Stomach smooth muscle (tissue), 2 donors: ENCODE results near the gene S100Z.
"Not testable (repeated sequence)": the region's sequence is repeated elsewhere in the genome, so short reads cannot be mapped to it uniquely, and the experiment has no call there.

Experiments used
- H3K27ac ChIP-seq: one replicate; pipeline ENCODE4 v1.7.0; 2013; ENCODE audit warnings: mild to moderate bottlenecking, low read length, inconsistent platforms
- H3K27me3 ChIP-seq, 2 donors: one replicate each; pipeline ENCODE4 v1.7.0; 2013; ENCODE audit warnings: low read length in 2 of 2; ENCODE audit not compliant: insufficient read depth in 2 of 2, control insufficient read depth in 1 of 2
- H3K36me3 ChIP-seq, 2 donors: one replicate each; pipeline ENCODE4 v1.7.0; 2013; ENCODE audit warnings: low read length in 2 of 2; ENCODE audit not compliant: control insufficient read depth in 2 of 2, insufficient read depth in 2 of 2
- H3K4me1 ChIP-seq: one replicate; pipeline ENCODE4 v1.7.0; 2013; ENCODE audit warnings: low read length; ENCODE audit not compliant: control insufficient read depth, insufficient read depth
- H3K4me3 ChIP-seq, 2 donors: one replicate each; pipeline ENCODE4 v1.7.0; 2013; ENCODE audit warnings: low read length in 2 of 2
- H3K9ac ChIP-seq, 2 donors: one replicate each; pipeline ENCODE4 v1.7.0; 2013; ENCODE audit warnings: low read length in 2 of 2, mild to moderate bottlenecking in 1 of 2
- H3K9me3 ChIP-seq, 2 donors: one replicate each; pipeline ENCODE4 v1.7.0; 2013; ENCODE audit warnings: low read length in 2 of 2; ENCODE audit not compliant: control insufficient read depth in 2 of 2
- donor health status: healthy.
- donor health status: Pancreatic carcinoma.

S100Z gene

DNA sequence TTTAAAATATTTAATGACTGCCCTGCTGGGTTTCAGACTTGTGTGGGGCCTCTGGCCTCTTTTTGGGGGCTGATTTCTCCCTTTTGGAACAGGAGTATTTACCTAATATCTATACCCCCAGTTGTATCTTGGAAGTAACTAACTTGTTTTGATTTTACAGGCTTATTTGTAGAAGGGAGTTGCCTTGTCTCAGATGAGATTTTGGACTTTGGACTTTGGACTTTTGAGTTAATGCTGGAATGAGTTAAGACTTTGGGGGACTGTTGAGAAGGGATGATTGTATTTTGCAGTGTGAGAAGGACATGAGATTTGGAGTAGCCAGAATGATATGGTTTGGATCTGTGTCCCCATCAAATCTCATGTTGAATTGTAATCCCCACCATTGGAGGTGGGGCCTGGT is 5.7 kb downstream of the S100Z start:
- H3K9me3 ChIP-seq, H3K27ac ChIP-seq, H3K9ac ChIP-seq, H3K36me3 ChIP-seq, H3K4me1 ChIP-seq, H3K27me3 ChIP-seq, H3K4me3 ChIP-seq: not testable (repeated sequence)

DNA sequence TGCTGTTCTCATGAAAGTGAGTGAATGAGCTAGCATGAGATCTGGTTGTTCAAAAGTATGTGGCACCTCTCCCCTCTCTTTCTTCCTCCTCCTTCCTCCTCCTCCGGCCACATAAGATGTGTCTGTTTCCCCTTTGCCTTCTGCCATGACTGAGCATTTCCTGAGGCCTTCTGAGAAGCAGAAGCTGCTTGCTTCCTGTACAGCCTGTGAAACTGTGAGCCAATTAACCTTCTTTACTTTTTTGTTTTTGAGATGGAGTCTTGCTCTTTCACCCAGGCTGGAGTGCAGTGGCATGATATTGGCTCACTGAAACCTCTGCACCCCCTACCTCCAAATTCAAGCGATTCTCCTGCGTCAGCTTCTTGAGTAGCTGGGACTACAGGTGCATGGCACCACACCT is 6.1 kb downstream of the S100Z start:
- no peak overlapping the region for H3K4me3 ChIP-seq
- H3K4me1 ChIP-seq, result no peaks in the 10 kb centered on the region
- no peak overlapping the region for H3K27ac ChIP-seq
- no peaks in the 10 kb centered on the region for H3K9me3 ChIP-seq
- H3K36me3 ChIP-seq, result no peaks in the 10 kb centered on the region
- no peak overlapping the region for H3K9ac ChIP-seq
- no peaks in the 10 kb centered on the region for H3K27me3 ChIP-seq

DNA sequence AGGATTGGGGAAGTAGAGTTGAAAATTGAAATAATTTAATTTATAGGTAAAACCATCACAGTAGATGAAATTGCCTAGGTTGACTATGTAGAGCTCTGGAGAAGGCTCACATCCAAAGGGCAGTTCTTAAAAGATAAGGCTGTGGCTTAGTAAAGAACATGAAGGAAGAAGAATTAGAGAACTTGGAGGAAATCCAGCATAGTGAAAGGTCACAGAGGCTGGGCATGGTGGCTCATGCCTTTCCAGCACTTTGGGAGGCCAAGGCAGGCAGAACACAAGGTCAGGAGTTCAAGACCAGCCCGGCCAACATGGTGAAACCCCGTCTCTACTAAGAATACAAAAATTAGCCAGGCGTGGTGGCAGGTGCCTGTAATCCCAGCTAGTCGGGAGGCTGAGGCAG is 7.0 kb downstream of the S100Z start:
- not testable (repeated sequence) for H3K9me3 ChIP-seq, H3K36me3 ChIP-seq, H3K27me3 ChIP-seq, H3K4me3 ChIP-seq, H3K4me1 ChIP-seq, H3K9ac ChIP-seq, H3K27ac ChIP-seq

DNA sequence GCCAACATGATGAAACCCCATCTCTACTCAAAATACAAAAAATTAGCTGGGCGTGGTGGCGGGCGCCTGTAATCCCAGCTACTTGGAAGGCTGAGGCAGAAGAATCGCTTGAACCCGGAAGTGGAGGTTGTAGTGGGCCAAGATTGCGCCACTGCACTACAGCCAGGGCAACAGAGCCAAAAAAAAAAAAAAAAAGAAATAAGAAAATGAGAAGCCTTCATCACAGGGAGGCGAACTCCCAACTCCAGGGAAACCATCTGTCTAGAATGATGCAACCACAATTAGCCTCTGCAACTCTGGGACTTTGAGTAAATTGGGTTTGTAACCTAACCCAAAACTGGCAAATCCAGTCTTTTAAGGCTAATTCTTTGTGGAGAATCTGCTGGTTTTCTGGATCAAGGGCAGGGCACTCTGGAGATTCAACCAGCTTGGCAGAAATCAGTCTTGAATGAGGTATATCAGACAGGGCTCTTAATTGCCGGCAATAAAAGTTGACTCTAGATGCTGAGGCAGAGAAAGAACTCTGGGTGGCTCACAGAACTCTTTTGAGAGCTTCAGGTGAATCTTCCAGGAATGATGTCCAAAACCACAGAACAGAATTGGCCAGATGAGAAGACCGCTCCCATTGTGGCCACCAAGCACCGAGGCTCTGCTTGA is 9.9 kb downstream of the S100Z start:
- H3K4me1 ChIP-seq, result no peaks in the 10 kb centered on the region
- H3K9ac ChIP-seq, result no peak overlapping the region
- no peak overlapping the region for H3K27ac ChIP-seq
- H3K9me3 ChIP-seq, result no peaks in the 10 kb centered on the region
- H3K27me3 ChIP-seq, result no peaks in the 10 kb centered on the region
- H3K4me3 ChIP-seq, result no peak overlapping the region
- H3K36me3 ChIP-seq, result no peaks in the 10 kb centered on the region

DNA sequence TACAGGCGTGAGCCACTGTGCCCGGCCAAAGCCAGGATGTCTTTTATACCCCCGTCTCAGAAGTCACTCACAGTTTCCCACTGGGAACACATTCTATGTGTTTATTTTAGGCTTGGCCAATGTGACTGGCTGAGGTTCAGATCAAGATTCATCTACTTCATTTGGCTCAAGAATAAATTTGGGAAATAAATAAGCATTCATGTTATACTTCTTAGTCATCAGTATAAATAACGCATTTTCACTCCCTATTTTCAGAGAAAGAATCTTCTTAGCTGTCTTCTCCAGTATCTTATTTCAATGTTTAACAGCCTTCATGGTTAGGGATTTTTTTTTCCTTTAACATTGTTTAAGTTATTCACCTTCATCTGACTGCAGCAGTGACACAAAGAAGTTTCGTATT is 11.8 kb downstream of the S100Z start:
- H3K27me3 ChIP-seq, result no peaks in the 10 kb centered on the region
- no peaks in the 10 kb centered on the region for H3K4me1 ChIP-seq
- no peaks in the 10 kb centered on the region for H3K9me3 ChIP-seq
- no peak overlapping the region for H3K9ac ChIP-seq
- H3K4me3 ChIP-seq, result no peak overlapping the region
- H3K36me3 ChIP-seq, result no peaks in the 10 kb centered on the region
- no peak overlapping the region for H3K27ac ChIP-seq

DNA sequence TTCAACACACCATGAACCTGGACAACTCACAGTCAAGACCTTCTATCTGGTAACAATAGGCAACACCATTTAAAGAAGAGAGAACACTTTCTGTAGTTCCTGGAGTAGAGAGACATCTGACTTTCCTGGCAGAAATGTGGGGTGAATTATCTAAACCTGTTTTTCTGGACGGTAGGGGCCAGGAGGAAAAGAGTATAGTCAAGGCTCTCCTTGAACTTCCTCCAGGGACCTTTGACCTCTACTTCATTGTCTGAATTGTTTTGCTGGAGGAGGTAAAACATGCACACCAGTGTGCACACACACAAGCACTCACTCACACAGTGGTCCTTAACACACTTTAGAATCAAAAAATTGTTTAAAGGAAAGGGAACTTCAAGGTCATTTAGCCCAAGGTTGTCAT is 13.2 kb downstream of the S100Z start:
- H3K9me3 ChIP-seq, result no peaks in the 10 kb centered on the region
- H3K4me1 ChIP-seq, result no peaks in the 10 kb centered on the region
- no peak overlapping the region for H3K27ac ChIP-seq
- H3K9ac ChIP-seq, result no peak overlapping the region
- no peak overlapping the region for H3K4me3 ChIP-seq
- H3K36me3 ChIP-seq, result no peaks in the 10 kb centered on the region
- no peaks in the 10 kb centered on the region for H3K27me3 ChIP-seq

DNA sequence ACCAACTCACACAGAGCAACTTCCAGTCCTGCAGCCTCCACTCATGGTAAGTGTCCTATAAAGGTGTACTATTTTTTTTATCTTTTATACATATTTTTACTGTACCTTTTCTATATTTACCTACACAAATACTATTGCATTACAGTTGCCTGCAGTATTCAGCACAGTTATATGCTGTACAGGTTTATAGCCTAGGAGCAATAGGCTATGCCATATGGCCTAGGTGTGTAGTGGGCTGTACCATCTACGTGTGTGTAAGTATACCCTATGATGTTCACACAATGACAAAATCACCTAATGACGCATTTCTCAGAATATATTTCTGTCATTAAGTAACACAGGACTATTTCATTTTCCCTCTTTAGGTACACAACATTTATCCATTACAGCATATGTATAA is 16.7 kb downstream of the S100Z start:
- H3K36me3 ChIP-seq, result no peaks in the 10 kb centered on the region
- no peaks in the 10 kb centered on the region for H3K27me3 ChIP-seq
- H3K9me3 ChIP-seq, result no peaks in the 10 kb centered on the region
- H3K27ac ChIP-seq, result no peak overlapping the region
- no peak overlapping the region for H3K4me3 ChIP-seq
- no peak overlapping the region for H3K9ac ChIP-seq
- no peaks in the 10 kb centered on the region for H3K4me1 ChIP-seq

DNA sequence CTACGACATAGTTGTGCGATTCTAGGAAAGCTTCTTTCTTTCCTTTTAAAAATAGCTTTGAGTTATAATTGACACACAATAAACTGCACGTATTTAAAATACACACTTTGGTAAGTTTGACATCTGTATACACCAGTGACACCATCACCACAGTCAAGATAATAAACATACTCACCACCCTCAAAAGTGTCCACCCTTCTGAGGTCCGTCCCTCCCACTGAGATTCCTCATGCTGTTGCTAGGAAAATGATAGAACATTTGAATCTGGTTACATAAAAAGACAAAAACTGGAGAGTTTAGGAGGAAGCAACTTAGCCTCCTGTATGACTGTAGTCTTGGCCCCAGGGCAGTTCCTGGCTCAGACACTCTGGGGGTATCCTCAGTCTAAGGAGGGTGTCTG is 17.2 kb downstream of the S100Z start:
- H3K36me3 ChIP-seq, result no peaks in the 10 kb centered on the region
- H3K27ac ChIP-seq, result no peak overlapping the region
- H3K27me3 ChIP-seq, result no peaks in the 10 kb centered on the region
- H3K9me3 ChIP-seq, result no peaks in the 10 kb centered on the region
- H3K9ac ChIP-seq, result no peak overlapping the region
- no peak overlapping the region for H3K4me3 ChIP-seq
- H3K4me1 ChIP-seq, result no peaks in the 10 kb centered on the region

DNA sequence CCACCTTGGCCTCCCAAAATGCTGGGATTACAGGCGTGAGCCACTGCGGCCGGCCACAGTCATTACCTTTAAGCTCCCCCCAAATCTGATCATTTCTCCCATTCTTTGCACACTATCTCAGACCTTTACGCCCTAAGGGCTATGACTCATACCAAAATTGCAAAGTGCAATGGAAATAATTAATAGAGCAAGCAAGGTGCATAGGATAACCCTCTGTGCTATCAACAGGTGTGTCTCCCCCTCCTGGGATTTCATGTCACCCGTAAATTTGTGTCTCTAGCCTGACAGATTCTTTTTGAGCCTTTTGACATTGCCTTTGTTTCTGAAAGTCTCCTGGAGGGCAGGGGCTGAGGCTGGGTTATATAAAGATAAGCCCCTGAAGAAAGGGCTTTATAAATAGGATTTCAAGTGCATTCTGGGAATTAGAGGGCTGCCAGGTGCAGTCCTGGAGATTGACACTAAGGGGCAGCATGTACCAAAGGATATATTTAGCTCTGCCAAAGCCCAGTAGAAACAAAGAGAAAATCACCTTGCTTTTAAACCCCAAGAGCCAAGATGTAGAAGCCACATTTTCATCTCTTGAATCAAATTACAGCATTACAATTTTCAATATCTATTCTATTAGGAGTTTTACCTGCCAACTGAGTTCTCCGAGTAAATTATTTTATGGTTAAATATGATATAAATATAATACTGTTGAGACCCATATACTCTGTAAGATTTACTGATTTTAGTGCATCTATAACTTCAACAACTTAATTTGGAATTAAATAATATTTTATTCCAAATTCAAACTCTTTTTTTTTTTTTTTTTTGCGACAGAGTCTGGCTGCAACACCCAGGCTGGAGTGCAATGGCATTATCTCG is 18.2 kb downstream of the S100Z start:
- Histone ChIP-seq H3K27me3 (no peaks in the 10 kb centered on the region), H3K27ac (no peak overlapping the region), H3K4me3 (no peak overlapping the region), H3K36me3 (no peaks in the 10 kb centered on the region), H3K9ac (no peak overlapping the region), H3K4me1 (no peaks in the 10 kb centered on the region), H3K9me3 (no peaks in the 10 kb centered on the region)

DNA sequence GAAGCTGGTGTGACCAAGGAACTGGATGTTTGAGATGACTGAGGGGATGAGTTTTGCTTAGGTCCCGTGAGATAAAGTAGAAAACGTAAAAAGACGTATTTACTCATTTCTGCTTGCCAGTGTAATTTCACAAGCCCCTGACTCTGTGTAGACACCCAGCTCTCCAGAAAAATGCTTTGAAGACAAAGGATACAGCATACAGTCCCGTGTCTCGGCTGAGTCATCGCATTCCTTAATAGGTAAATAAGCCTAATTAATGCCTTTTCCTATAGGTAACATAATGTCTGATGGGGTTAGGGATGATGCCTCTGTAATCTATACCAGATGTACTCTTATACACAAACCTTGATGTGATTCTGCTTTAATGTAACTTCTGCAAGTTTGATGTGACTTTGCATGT is 20.2 kb downstream of the S100Z start:
- Histone ChIP-seq H3K36me3 (no peaks in the 10 kb centered on the region), H3K27me3 (no peaks in the 10 kb centered on the region), H3K4me1 (no peaks in the 10 kb centered on the region), H3K9me3 (no peaks in the 10 kb centered on the region), H3K9ac (no peak overlapping the region), H3K4me3 (no peak overlapping the region), H3K27ac (no peak overlapping the region)

DNA sequence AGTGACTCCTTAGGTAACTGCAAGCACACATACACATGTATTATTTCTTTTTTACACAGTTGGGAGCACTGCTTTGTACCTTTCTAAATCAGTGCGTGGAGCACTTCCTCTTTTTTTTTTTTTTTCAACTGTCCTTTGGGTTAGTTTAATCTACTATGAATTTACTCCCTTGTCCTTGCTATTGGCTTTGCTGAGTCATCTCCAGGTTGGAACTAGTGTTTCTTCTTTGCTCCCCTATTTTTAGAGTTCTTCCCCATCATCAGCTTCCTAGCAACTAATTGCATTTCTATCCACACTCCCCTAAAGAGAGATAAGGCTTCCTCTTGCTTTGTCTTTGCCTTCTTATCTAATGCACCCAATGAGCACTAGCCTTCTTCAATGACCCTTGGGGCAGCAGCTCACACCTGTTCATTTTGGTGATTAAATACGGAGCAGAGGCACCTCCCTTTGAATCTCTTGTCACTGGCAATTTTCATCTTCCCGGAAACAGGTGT is 24.3 kb downstream of the S100Z start:
- no peaks in the 10 kb centered on the region for H3K36me3 ChIP-seq
- no peaks in the 10 kb centered on the region for H3K9me3 ChIP-seq
- no peaks in the 10 kb centered on the region for H3K4me1 ChIP-seq
- no peak overlapping the region for H3K4me3 ChIP-seq
- no peak overlapping the region for H3K9ac ChIP-seq
- H3K27me3 ChIP-seq, result no peaks in the 10 kb centered on the region
- no peak overlapping the region for H3K27ac ChIP-seq
